HepG2 (cell line): ENCODE data around the gene UTF1. TPM values are rescaled to one million over a fixed set of nuclear protein-coding genes. Genes with fewer than 3 reads are reported as not detected.

ENCODE experiments used
- ATAC-seq: fragments of 200-7000 bp; cut with Tn5 transposase; 3 replicates; pipeline ENCODE4 v1.9.1; 2020; ENCODE audit warnings: mild to moderate bottlenecking, moderate library complexity
- BruUV-seq: library from RNA; stranded (reverse); fragments of 400-500 nt; replicated peaks from 2 replicates; lab custom pipeline; 2021; lab: Mats Ljungman, UMichigan
- CTCF ChIA-PET: fragments of 300-600 bp; formaldehyde crosslinking; extraction: SDS; loops from one replicate; lab custom pipeline; 2021; ENCODE audit warnings: low total read pairs, inconsistent platforms, low intra/inter-chr PET ratio; lab: Yijun Ruan, JAX
- POLR2A ChIA-PET: fragments of 350-600 bp; sonication (Branson Sonifier 250); formaldehyde crosslinking; loops from one replicate; lab custom pipeline; 2020; ENCODE audit warnings: antibody characterized with exemption, inconsistent platforms; lab: Yijun Ruan, JAX
- DNase-seq: peaks from one replicate; pipeline ENCODE4 v3.0.0-alpha.2; 2015; ENCODE audit warnings: low spot score
- FAIRE-seq: peaks from 3 replicates; lab custom pipeline; 2011; peaks lifted over from hg19 to GRCh38; lab: Jason Lieb, UNC
- H2AFZ ChIP-seq: one replicate; pipeline ENCODE4 v1.6.1; 2011; ENCODE audit warnings: low read length, inconsistent platforms
- H3K27ac ChIP-seq: fragments of 300-600 bp; 3 replicates; pipeline ENCODE4 v1.8.0; 2011; ENCODE audit warnings: mixed run types, mild to moderate bottlenecking, mixed read lengths, low read length, inconsistent platforms; ENCODE audit not compliant: insufficient read depth; ENCODE audit errors: extremely low read length
- H3K27me3 ChIP-seq, 2 experiments: fragments of 200-600 bp in 1 of 2; 2 replicates in 1 of 2; 3 replicates in 1 of 2; pipeline versions ENCODE4 v1.6.0 to v1.8.0; 2011; ENCODE audit warnings: low read length in 2 of 2, mild to moderate bottlenecking in 2 of 2, moderate library complexity in 2 of 2, inconsistent platforms in 1 of 2; ENCODE audit not compliant: insufficient read depth in 2 of 2, control insufficient read depth in 1 of 2
- H3K36me3 ChIP-seq, 2 experiments: fragments of 200-600 bp in 1 of 2; replicated peaks in 1 of 2; 2 replicates in 1 of 2; 3 replicates in 1 of 2; pipeline versions ENCODE4 v1.5.1 to v1.8.0; 2011; ENCODE audit warnings: low read length in 2 of 2, inconsistent platforms in 1 of 2; ENCODE audit not compliant: insufficient read depth in 2 of 2, control insufficient read depth in 1 of 2
- H3K4me1 ChIP-seq: 2 replicates; pipeline ENCODE4 v1.5.1; 2012; ENCODE audit warnings: low read length, inconsistent platforms; ENCODE audit not compliant: insufficient read depth
- H3K4me2 ChIP-seq: 2 replicates; pipeline ENCODE4 v1.6.0; 2011; ENCODE audit warnings: low read depth, low read length, inconsistent platforms
- H3K4me3 ChIP-seq, 3 experiments: fragments of 200-600 bp in 1 of 3; sonication (generic), shearing (Covaris generic) in 1 of 3; replicated peaks in 1 of 3; 2 replicates each; pipeline ENCODE4 v1.5.1; 2011 to 2016; ENCODE audit warnings: low read length in 3 of 3, inconsistent platforms in 2 of 3, low read depth in 2 of 3, mild to moderate bottlenecking in 2 of 3, control low read depth in 1 of 3, mixed read lengths in 1 of 3; ENCODE audit not compliant: insufficient read depth in 1 of 3
- H3K79me2 ChIP-seq: one replicate; pipeline ENCODE4 v1.6.1; 2011; ENCODE audit warnings: low read length, inconsistent platforms; ENCODE audit not compliant: insufficient read depth
- H3K9ac ChIP-seq: 2 replicates; pipeline ENCODE4 v1.6.0; 2011; ENCODE audit warnings: mild to moderate bottlenecking, low read depth, low read length, inconsistent platforms; ENCODE audit not compliant: insufficient read depth
- H3K9me3 ChIP-seq: 2 replicates; pipeline ENCODE4 v1.5.1; 2012; ENCODE audit warnings: mild to moderate bottlenecking, low read length
- H4K20me1 ChIP-seq: 2 replicates; pipeline ENCODE4 v1.6.0; 2011; ENCODE audit warnings: inconsistent platforms, mild to moderate bottlenecking, low read length, moderate library complexity; ENCODE audit not compliant: insufficient read depth
- ARNTL ChIP-seq: sonication (generic); formaldehyde crosslinking; IDR thresholded peaks from 2 replicates; pipeline ENCODE4 v1.4.0; 2020; ENCODE audit warnings: mild to moderate bottlenecking, missing genetic modification reagents
- DR1 ChIP-seq: sonication (generic); formaldehyde crosslinking; IDR thresholded peaks from 2 replicates; pipeline ENCODE4 v1.8.0; 2021; ENCODE audit warnings: mild to moderate bottlenecking, missing genetic modification reagents, inconsistent platforms
- GATAD2A ChIP-seq: IDR thresholded peaks from 2 replicates; pipeline ENCODE4 v1.6.1; 2016
- HHEX ChIP-seq: IDR thresholded peaks from 2 replicates; pipeline ENCODE4 v1.6.1; 2016; ENCODE audit warnings: control low read depth
- IRF2 ChIP-seq: IDR thresholded peaks from 2 replicates; pipeline ENCODE4 v1.6.1; 2018; ENCODE audit warnings: missing genetic modification reagents, missing compliant biosample characterization
- KLF11 ChIP-seq: IDR thresholded peaks from 2 replicates; pipeline ENCODE4 v1.6.1; 2016; ENCODE audit warnings: missing compliant biosample characterization
- MAFG ChIP-seq: sonication (generic); formaldehyde crosslinking; IDR thresholded peaks from 2 replicates; pipeline ENCODE4 v1.5.1; 2020; ENCODE audit warnings: mild to moderate bottlenecking, missing genetic modification reagents
- MATR3 ChIP-seq: sonication (generic); formaldehyde crosslinking; IDR thresholded peaks from 2 replicates; pipeline ENCODE4 v1.4.0; 2020; ENCODE audit warnings: missing genetic modification reagents
- PHF8 ChIP-seq: sonication (generic); formaldehyde crosslinking; IDR thresholded peaks from 2 replicates; pipeline ENCODE4 v1.5.0; 2020; ENCODE audit warnings: missing genetic modification reagents
- SP2 ChIP-seq: sonication (generic); formaldehyde crosslinking; IDR thresholded peaks from 2 replicates; pipeline ENCODE4 v1.5.1; 2020; ENCODE audit warnings: mild to moderate bottlenecking, missing genetic modification reagents
- TGIF2 ChIP-seq: IDR thresholded peaks from 2 replicates; pipeline ENCODE4 v1.6.1; 2016; ENCODE audit warnings: control low read depth, missing compliant biosample characterization
- UBTF ChIP-seq: sonication (generic); formaldehyde crosslinking; IDR thresholded peaks from 2 replicates; pipeline ENCODE4 v1.4.0; 2020; ENCODE audit warnings: mild to moderate bottlenecking, missing genetic modification reagents
- ZC3H4 ChIP-seq: sonication (generic); formaldehyde crosslinking; IDR thresholded peaks from 2 replicates; pipeline ENCODE4 v1.4.0; 2020; ENCODE audit warnings: missing genetic modification reagents, borderline replicate concordance
- ZNF160 ChIP-seq: sonication (generic); formaldehyde crosslinking; IDR thresholded peaks from 2 replicates; pipeline ENCODE4 v1.8.0; 2022; ENCODE audit warnings: mild to moderate bottlenecking, inconsistent platforms, missing genetic modification reagents
- ZNF30 ChIP-seq: sonication (generic); formaldehyde crosslinking; IDR thresholded peaks from 2 replicates; pipeline ENCODE4 v1.5.0; 2020; ENCODE audit warnings: mild to moderate bottlenecking, missing genetic modification reagents
- ZNF513 ChIP-seq: sonication (generic); formaldehyde crosslinking; conservative IDR thresholded peaks from 2 replicates; pipeline ENCODE4 v1.5.0; 2020; ENCODE audit warnings: missing genetic modification reagents
- ZNF563 ChIP-seq: sonication (generic); formaldehyde crosslinking; IDR thresholded peaks from 2 replicates; pipeline ENCODE4 v1.8.0; 2022; ENCODE audit warnings: mild to moderate bottlenecking, moderate library complexity, missing genetic modification reagents
- WGBS: methylation state at CpG from one replicate; pipeline ENCODE4 v1.1.6; 2017; ENCODE audit warnings: low lambda C conversion rate; 5-methylcytosine and 5-hydroxymethylcytosine counted together
- in situ Hi-C: cut with HindIII; loops from 2 replicates; pipeline ENCODE4 v1.10.0; 2017; ENCODE audit warnings: low pct_unique_long_range_greater_than_20kb; ENCODE audit not compliant: extremely low pct_ligation_motif_present
- intact Hi-C: fragments of 100-400 bp; cut with micrococcal nuclease; formaldehyde crosslinking; loops from one replicate; pipeline ENCODE4 v1.10.0; 2022; ENCODE audit not compliant: unreplicated experiment
- polyA plus RNA-seq, 8 experiments: library from polyadenylated mRNA; depleted of rRNA in 3 of 8; stranded (reverse) in 7 of 8; unstranded in 1 of 8; fragments of >200 nt; fragmentation: Illumina TruSeq in 4 of 8; extraction: Trizol in 4 of 8; gene quantifications; 2 replicates each; pipeline versions ENCODE4 v1.2.1 to v1.2.3, GENCODE V29; 2011 to 2016; ENCODE audit warnings: low read depth in 4 of 8, missing spikeins in 1 of 8, mixed read lengths in 1 of 8; ENCODE audit not compliant: insufficient read depth in 1 of 8
- total RNA-seq, 5 experiments: library from RNA; depleted of rRNA; stranded (reverse); fragments of >200 nt; fragmentation: Illumina TruSeq; extraction: Trizol; gene quantifications; 2 replicates each; pipeline ENCODE4 v1.2.3, GENCODE V29; 2016; ENCODE audit warnings: low read depth in 1 of 5

UTF1 gene
- total and polyA plus RNA-seq, 2 of the 13 experiments (the other 11 are each of a cell fraction or from before 2014, with no cell fraction given): not detected

GRCh38 chr10:133276100-133276434, 46.0 kb downstream of the UTF1 start:
- ATAC-seq (no peak), FAIRE-seq (no peak), DNase-seq (no peak)
- Histone ChIP-seq H3K4me3 (no peak overlapping the region), H3K36me3 (peaks cover 3 to 11% of the 10 kb centered on the region in 2 experiments; a peak in 2 of 5 replicates), H3K4me1 (peaks cover 23% of the 10 kb centered on the region), H3K9me3 (no peaks in the 10 kb centered on the region), H3K9ac (no peak overlapping the region), H3K4me2 (no peak overlapping the region), H2AFZ (no peak overlapping the region), H4K20me1 (peaks cover 7% of the 10 kb centered on the region; the same call in 1 of the 2 replicates), H3K79me2 (no peaks in the 10 kb centered on the region), H3K27me3 (peaks cover 0 to 21% of the 10 kb centered on the region in 2 experiments; a peak in 3 of 5 replicates), H3K27ac (no peak overlapping the region)
- intact Hi-C loops: no loop called here
- in situ Hi-C loops: no loop called here
- WGBS: 86% methylated on average over 1 of the region's 6 CpGs
- BruUV-seq: no TSS peak
- POLR2A ChIA-PET: no interaction called here
- no peak for TF ChIP-seq PHF8 (CRISPR knock-in tag)
- TF ChIP-seq ZNF563 (CRISPR knock-in tag): no peak
- no peak for TF ChIP-seq SP2 (CRISPR knock-in tag)
- no peak for TF ChIP-seq ZC3H4 (CRISPR knock-in tag)
- no peak for TF ChIP-seq UBTF (CRISPR knock-in tag)
- TF ChIP-seq ZNF30: no peak
- no peak for TF ChIP-seq ZNF160 (CRISPR knock-in tag)
- no peak for TF ChIP-seq GATAD2A (CRISPR knock-in tag)
- TF ChIP-seq KLF11 (CRISPR knock-in tag): no peak
- TF ChIP-seq IRF2 (CRISPR knock-in tag): no peak
- no peak for TF ChIP-seq HHEX (CRISPR knock-in tag)
- TF ChIP-seq MATR3: no peak
- no peak for TF ChIP-seq ZNF513 (CRISPR knock-in tag)
- TF ChIP-seq DR1 (CRISPR knock-in tag): no peak
- TF ChIP-seq TGIF2 (CRISPR knock-in tag): no peak
- TF ChIP-seq ARNTL (CRISPR knock-in tag): no peak
- TF ChIP-seq MAFG (CRISPR knock-in tag): no peak
- CTCF ChIA-PET: no interaction called here
